HepG2 (cell line): ENCODE data around the gene SCGB2B2. TPM values are rescaled to one million over a fixed set of nuclear protein-coding genes. Genes with fewer than 3 reads are reported as not detected.

Experiments used
- CEBPB ChIP-seq: IDR thresholded peaks from 2 replicates; pipeline ENCODE4 v1.6.1; 2011; ENCODE audit warnings: low read depth, low read length, improper control_type of control experiment, borderline replicate concordance
- EHMT2 ChIP-seq: fragments of 200-600 bp; sonication (generic); IDR thresholded peaks from 2 replicates; pipeline ENCODE4 v1.7.0; 2017; ENCODE audit warnings: antibody characterized with exemption, low read depth, low read length, borderline replicate concordance
- FOXA1 ChIP-seq, 2 experiments: fragments of 450-650 bp in 1 of 2; sonication (generic) in 1 of 2; formaldehyde crosslinking in 1 of 2; IDR thresholded peaks; 2 replicates each; pipeline versions ENCODE4 v1.4.0 to v1.6.1; 2016 to 2020; ENCODE audit warnings: missing genetic modification reagents in 1 of 2
- MBD4 ChIP-seq: IDR thresholded peaks from 2 replicates; pipeline ENCODE4 v1.6.1; 2012; ENCODE audit warnings: low read length, inconsistent platforms, borderline replicate concordance
- THYN1 ChIP-seq: sonication (generic); formaldehyde crosslinking; IDR thresholded peaks from 2 replicates; pipeline ENCODE4 v1.8.1; 2023; ENCODE audit warnings: low read depth, mild to moderate bottlenecking, moderate library complexity, missing genetic modification reagents, borderline replicate concordance
- ZEB1 ChIP-seq: IDR thresholded peaks from 2 replicates; pipeline ENCODE4 v1.6.1; 2012; ENCODE audit warnings: mild to moderate bottlenecking, low read depth, inconsistent platforms; ENCODE audit not compliant: insufficient replicate concordance
- ZFP37 ChIP-seq: sonication (generic); formaldehyde crosslinking; IDR thresholded peaks from 2 replicates; pipeline ENCODE4 v1.4.0; 2020; ENCODE audit warnings: missing genetic modification reagents, borderline replicate concordance
- ZGPAT ChIP-seq: IDR thresholded peaks from 2 replicates; pipeline ENCODE4 v1.6.1; 2016; ENCODE audit warnings: mild to moderate bottlenecking
- ZHX2 ChIP-seq, 2 experiments: sonication (generic) in 1 of 2; formaldehyde crosslinking in 1 of 2; IDR thresholded peaks; 2 replicates each; pipeline versions ENCODE4 v1.6.1 to v1.9.0; 2014 to 2022; ENCODE audit warnings: antibody characterized with exemption in 1 of 2, borderline replicate concordance in 1 of 2, inconsistent platforms in 1 of 2, low read depth in 1 of 2, missing genetic modification reagents in 1 of 2
- ZNF562 ChIP-seq: sonication (generic); formaldehyde crosslinking; IDR thresholded peaks from 2 replicates; pipeline ENCODE4 v1.8.0; 2022; ENCODE audit warnings: missing genetic modification reagents, borderline replicate concordance
- ZNF567 ChIP-seq: sonication (generic); formaldehyde crosslinking; IDR thresholded peaks from 2 replicates; pipeline ENCODE4 v1.8.1; 2023; ENCODE audit warnings: mild to moderate bottlenecking, missing genetic modification reagents, borderline replicate concordance
- ZNF607 ChIP-seq: sonication (generic); formaldehyde crosslinking; IDR thresholded peaks from 2 replicates; pipeline ENCODE4 v1.5.1; 2020; ENCODE audit warnings: missing genetic modification reagents, mild to moderate bottlenecking, borderline replicate concordance
- ZNF75D ChIP-seq: sonication (generic); formaldehyde crosslinking; IDR thresholded peaks from 2 replicates; pipeline ENCODE4 v1.8.1; 2023; ENCODE audit warnings: missing genetic modification reagents, mild to moderate bottlenecking, borderline replicate concordance
- polyA plus RNA-seq, 8 experiments: library from polyadenylated mRNA; depleted of rRNA in 3 of 8; stranded (reverse) in 7 of 8; unstranded in 1 of 8; fragments of >200 nt; fragmentation: Illumina TruSeq in 4 of 8; extraction: Trizol in 4 of 8; gene quantifications; 2 replicates each; pipeline versions ENCODE4 v1.2.1 to v1.2.3, GENCODE V29; 2011 to 2016; ENCODE audit warnings: low read depth in 4 of 8, missing spikeins in 1 of 8, mixed read lengths in 1 of 8; ENCODE audit not compliant: insufficient read depth in 1 of 8
- total RNA-seq, 5 experiments: library from RNA; depleted of rRNA; stranded (reverse); fragments of >200 nt; fragmentation: Illumina TruSeq; extraction: Trizol; gene quantifications; 2 replicates each; pipeline ENCODE4 v1.2.3, GENCODE V29; 2016; ENCODE audit warnings: low read depth in 1 of 5
- TF ChIP-seq, protein P1 (sequence below): sonication (generic); formaldehyde crosslinking; IDR thresholded peaks from 2 replicates; pipeline ENCODE4 v1.4.0; 2020; ENCODE audit warnings: missing genetic modification reagents
- TF ChIP-seq, protein P2 (sequence below): sonication (generic); formaldehyde crosslinking; IDR thresholded peaks from 2 replicates; pipeline ENCODE4 v1.8.1; 2023; ENCODE audit warnings: mild to moderate bottlenecking, missing genetic modification reagents, borderline replicate concordance
- TF ChIP-seq, protein P3 (sequence below): sonication (generic); formaldehyde crosslinking; IDR thresholded peaks from 2 replicates; pipeline ENCODE4 v1.5.0; 2020; ENCODE audit warnings: mild to moderate bottlenecking, missing genetic modification reagents

The SCGB2B2 gene
- total and polyA plus RNA-seq, 2 of the 13 experiments (the other 11 are each of a cell fraction or from before 2014, with no cell fraction given): 0.03 TPM; not detected in 1

DNA sequence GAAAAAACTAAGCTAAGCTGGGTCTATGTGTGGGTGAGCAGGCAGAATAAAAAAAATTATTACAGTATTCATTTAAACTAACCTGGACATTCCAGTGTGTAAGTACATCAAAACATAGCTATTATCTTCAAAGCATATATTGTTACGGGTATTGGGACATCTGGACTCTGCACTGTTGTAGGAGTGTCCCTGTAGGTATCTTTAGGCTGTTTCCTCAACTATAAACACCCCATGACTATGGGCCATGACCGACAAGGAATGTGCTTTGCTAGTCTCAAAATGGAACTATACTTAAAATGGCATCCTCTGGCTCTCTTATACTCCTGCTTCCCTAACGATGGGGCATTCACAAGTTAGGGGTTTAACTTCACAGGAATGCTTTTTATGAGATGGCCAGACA is 3.4 kb downstream of the SCGB2B2 start (continued):
- TF ChIP-seq, protein P1, sequence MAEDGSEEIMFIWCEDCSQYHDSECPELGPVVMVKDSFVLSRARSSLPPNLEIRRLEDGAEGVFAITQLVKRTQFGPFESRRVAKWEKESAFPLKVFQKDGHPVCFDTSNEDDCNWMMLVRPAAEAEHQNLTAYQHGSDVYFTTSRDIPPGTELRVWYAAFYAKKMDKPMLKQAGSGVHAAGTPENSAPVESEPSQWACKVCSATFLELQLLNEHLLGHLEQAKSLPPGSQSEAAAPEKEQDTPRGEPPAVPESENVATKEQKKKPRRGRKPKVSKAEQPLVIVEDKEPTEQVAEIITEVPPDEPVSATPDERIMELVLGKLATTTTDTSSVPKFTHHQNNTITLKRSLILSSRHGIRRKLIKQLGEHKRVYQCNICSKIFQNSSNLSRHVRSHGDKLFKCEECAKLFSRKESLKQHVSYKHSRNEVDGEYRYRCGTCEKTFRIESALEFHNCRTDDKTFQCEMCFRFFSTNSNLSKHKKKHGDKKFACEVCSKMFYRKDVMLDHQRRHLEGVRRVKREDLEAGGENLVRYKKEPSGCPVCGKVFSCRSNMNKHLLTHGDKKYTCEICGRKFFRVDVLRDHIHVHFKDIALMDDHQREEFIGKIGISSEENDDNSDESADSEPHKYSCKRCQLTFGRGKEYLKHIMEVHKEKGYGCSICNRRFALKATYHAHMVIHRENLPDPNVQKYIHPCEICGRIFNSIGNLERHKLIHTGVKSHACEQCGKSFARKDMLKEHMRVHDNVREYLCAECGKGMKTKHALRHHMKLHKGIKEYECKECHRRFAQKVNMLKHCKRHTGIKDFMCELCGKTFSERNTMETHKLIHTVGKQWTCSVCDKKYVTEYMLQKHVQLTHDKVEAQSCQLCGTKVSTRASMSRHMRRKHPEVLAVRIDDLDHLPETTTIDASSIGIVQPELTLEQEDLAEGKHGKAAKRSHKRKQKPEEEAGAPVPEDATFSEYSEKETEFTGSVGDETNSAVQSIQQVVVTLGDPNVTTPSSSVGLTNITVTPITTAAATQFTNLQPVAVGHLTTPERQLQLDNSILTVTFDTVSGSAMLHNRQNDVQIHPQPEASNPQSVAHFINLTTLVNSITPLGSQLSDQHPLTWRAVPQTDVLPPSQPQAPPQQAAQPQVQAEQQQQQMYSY (CRISPR knock-in tag): no peak
- TF ChIP-seq ZNF607 (CRISPR knock-in tag) (no peak), CEBPB (peak; percentile 93), FOXA1 (IDR thresholded peaks at IDR 0.05) (no peak), FOXA1 (CRISPR knock-in tag; IDR thresholded peaks at IDR 0.05) (peak; percentile 50; the same call in 1 of the 2 replicates), ZGPAT (CRISPR knock-in tag) (peak; percentile 65; the same call in 1 of the 2 replicates), MBD4 (no peak), ZHX2 (IDR thresholded peaks at IDR 0.05; ENCODE audit: low read depth) (no peak), ZHX2 (CRISPR knock-in tag; IDR thresholded peaks at IDR 0.05; ENCODE audit: borderline replicate concordance) (no peak), ZNF567 (CRISPR knock-in tag) (no peak), ZNF75D (CRISPR knock-in tag) (no peak), ZEB1 (no peak), THYN1 (no peak), ZNF562 (CRISPR knock-in tag) (no peak), EHMT2 (peak; percentile 96), ZFP37 (CRISPR knock-in tag) (no peak)
- TF ChIP-seq, protein P2, sequence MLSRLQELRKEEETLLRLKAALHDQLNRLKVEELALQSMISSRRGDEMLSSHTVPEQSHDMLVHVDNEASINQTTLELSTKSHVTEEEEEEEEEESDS (CRISPR knock-in tag): no peak
- TF ChIP-seq, protein P3, sequence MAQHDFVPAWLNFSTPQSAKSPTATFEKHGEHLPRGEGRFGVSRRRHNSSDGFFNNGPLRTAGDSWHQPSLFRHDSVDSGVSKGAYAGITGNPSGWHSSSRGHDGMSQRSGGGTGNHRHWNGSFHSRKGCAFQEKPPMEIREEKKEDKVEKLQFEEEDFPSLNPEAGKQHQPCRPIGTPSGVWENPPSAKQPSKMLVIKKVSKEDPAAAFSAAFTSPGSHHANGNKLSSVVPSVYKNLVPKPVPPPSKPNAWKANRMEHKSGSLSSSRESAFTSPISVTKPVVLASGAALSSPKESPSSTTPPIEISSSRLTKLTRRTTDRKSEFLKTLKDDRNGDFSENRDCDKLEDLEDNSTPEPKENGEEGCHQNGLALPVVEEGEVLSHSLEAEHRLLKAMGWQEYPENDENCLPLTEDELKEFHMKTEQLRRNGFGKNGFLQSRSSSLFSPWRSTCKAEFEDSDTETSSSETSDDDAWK: no peak
